ENCODE data around the gene PITPNC1. TPM values are rescaled to one million over a fixed set of nuclear protein-coding genes. Genes with fewer than 3 reads are reported as not detected.

The PITPNC1 gene
- total RNA-seq, 2 donors from 2014 or later = 10.8 to 20.4 TPM

DNA sequence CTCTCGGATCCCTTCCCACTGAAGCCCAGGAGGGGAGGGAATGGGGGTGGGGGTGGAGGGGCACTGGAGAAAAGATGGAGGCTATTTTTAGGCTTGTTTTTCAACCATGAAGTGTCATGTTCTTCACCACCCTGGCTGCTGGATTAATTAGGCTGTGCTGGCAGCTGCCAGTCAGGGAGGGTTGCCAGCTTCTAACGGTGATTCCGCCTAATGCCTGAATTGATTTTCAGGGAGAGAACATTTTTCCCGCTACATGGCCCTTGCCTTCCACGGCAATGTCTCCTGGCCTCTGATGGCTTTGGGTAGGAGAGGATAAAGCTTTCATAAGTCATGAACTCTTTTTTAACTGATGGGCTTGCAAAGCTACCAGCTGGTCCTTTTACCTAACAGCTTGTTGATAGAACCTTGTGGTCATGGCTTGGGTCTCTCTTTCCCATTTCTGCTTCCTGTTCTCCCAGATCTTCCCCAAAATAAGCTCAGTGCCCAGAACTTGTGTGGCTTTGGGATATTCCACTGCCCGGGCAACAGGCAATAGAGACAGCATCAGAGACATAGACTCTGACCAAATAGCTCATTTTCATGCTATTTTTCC, 167.4 kb downstream of the PITPNC1 start:
- H3K4me1 ChIP-seq = peaks cover 7% of the 10 kb centered on the region
- H3K4me3 ChIP-seq = no peak overlapping the region
- H3K27me3 ChIP-seq = no peaks in the 10 kb centered on the region
- DNase-seq = no peak
- intact Hi-C loops (cut with DNase I) = no loop called here
- no peak overlapping the region for H3K27ac ChIP-seq
- H3K9ac ChIP-seq (ENCODE audit: low read depth in 2 of 2, low read length in 2 of 2) = no peak overlapping the region
- no peaks in the 10 kb centered on the region for H3K36me3 ChIP-seq
- H3K9me3 ChIP-seq = no peaks in the 10 kb centered on the region
- TF ChIP-seq, protein P1, sequence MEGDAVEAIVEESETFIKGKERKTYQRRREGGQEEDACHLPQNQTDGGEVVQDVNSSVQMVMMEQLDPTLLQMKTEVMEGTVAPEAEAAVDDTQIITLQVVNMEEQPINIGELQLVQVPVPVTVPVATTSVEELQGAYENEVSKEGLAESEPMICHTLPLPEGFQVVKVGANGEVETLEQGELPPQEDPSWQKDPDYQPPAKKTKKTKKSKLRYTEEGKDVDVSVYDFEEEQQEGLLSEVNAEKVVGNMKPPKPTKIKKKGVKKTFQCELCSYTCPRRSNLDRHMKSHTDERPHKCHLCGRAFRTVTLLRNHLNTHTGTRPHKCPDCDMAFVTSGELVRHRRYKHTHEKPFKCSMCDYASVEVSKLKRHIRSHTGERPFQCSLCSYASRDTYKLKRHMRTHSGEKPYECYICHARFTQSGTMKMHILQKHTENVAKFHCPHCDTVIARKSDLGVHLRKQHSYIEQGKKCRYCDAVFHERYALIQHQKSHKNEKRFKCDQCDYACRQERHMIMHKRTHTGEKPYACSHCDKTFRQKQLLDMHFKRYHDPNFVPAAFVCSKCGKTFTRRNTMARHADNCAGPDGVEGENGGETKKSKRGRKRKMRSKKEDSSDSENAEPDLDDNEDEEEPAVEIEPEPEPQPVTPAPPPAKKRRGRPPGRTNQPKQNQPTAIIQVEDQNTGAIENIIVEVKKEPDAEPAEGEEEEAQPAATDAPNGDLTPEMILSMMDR (IDR thresholded peaks at IDR 0.05) = no peak

DNA sequence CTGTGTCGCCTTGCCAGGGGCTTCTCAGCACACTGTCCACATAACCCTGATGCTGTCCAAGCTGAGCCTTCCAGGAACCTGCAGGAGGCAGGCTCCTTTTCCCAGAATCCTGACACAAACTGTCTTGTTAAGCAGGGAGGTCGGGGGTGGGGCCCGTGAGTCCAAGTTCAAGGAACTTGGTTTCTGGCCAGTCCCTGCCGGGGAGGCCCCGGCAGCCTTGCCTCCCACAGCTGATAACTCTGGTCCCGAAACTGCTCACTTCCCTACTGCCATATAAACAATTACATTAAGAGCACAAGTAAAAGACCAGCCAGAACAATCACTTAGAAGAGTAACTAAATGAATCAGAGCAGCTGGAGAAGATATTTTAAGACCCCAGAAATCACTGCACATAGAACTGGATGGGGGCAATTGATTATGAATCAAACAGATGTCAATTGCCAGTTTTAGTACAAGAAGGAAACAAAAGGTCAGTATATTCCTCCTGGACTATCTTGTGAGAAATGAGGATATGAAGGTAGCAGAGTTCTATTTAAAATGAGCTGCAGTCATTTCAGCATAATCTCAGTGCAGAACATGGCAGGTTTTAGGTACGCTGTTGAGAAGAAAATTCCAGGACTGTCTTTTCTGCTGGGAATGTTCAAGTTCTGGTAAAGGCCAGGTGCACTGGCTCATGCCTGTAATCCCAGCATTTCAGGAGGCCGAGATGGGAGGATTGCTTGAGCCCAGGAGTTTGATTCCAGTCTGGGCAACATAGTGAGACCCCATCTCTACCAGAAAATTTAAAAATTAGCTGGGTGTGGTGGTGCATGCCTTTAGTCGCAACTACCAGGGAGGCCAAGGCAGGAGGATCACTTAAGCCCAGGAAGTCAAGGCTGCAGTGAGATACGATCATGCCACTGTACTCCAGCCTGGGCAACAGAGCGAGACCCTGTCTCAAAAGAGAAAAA, 169.8 kb downstream of the PITPNC1 start:
- no peak overlapping the region for H3K9ac ChIP-seq (ENCODE audit: low read depth in 2 of 2, low read length in 2 of 2)
- H3K4me1 ChIP-seq = peaks cover 7% of the 10 kb centered on the region
- intact Hi-C loops (cut with DNase I) = no loop called here
- peak; percentile 77 for DNase-seq
- H3K27me3 ChIP-seq = no peaks in the 10 kb centered on the region
- TF ChIP-seq, protein P1 (IDR thresholded peaks at IDR 0.05) = no peak
- H3K36me3 ChIP-seq = no peaks in the 10 kb centered on the region
- no peak overlapping the region for H3K4me3 ChIP-seq
- H3K9me3 ChIP-seq = no peaks in the 10 kb centered on the region
- peak overlapping the region; percentile 73 for H3K27ac ChIP-seq

DNA sequence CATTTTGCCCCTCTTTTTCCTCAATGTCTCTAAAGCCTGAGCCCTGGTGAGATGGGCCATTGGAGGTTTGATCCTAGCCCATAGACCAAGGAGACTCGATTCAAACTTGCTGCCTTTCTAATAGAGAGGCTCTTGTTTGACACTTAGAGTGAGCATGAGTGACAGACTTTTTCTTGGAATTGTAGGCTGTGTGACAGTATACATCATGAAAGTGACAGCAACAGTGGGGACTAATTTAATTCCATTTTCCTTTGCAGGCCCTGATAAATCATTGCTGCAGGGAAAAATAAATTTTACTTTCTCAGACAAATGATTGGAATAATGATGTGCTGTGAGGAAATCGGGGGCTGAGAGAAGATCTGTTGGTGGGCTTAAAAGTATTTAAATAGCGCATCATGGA, 171.6 kb downstream of the PITPNC1 start:
- TF ChIP-seq, protein P1 (IDR thresholded peaks at IDR 0.05) = no peak
- no peaks in the 10 kb centered on the region for H3K27me3 ChIP-seq
- DNase-seq = no peak
- H3K27ac ChIP-seq = no peak overlapping the region
- H3K4me1 ChIP-seq = peaks cover 7% of the 10 kb centered on the region
- H3K9me3 ChIP-seq = no peaks in the 10 kb centered on the region
- no peak overlapping the region for H3K4me3 ChIP-seq
- intact Hi-C loops (cut with DNase I) = no loop called here
- no peaks in the 10 kb centered on the region for H3K36me3 ChIP-seq
- H3K9ac ChIP-seq (ENCODE audit: low read depth in 2 of 2, low read length in 2 of 2) = no peak overlapping the region

DNA sequence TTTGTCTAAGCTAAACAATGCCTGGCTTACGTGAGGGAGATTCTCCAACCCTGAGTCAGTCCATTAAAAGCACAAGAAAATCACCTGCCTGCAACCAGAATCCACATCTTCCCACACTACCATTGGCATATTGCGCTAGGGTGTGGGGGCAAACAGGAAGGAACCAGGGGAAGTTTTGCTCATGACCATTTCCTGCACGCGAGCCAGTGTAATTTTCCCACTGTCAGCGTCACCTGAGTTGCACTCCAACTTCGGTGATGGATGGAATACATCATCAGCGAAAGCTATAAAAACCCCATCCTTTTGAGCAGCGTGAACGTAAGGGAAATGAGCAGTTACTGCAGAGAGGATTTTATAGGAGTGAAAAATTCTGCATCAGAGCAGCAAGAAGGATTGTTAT, 172.7 kb downstream of the PITPNC1 start:
- Histone ChIP-seq H3K4me3 (no peak overlapping the region), H3K9ac (ENCODE audit: low read depth in 2 of 2, low read length in 2 of 2) (no peak overlapping the region), H3K27ac (no peak overlapping the region), H3K9me3 (no peaks in the 10 kb centered on the region), H3K27me3 (no peaks in the 10 kb centered on the region), H3K4me1 (peaks cover 7% of the 10 kb centered on the region), H3K36me3 (no peaks in the 10 kb centered on the region)
- DNase-seq = no peak
- TF ChIP-seq, protein P1 (IDR thresholded peaks at IDR 0.05) = no peak
- intact Hi-C loops (cut with DNase I) = no loop called here

DNA sequence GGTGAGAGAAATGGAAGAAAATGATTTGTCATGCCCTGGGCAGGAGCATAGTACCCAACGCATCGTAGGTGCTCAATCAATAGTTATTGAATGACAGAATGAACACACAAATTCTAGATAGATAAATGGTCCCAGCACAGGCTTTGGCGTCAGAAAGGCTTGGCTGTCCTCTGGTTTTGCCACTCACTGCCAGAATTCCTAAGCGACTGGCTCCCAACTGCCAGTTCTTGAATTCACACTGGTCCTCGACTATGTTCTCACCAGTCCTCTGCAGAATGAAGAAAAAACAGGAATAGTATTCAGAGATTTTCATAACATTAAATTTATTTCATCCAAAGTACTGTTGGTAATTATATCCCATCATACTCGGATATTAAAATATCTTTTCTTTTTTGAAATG, 177.6 kb downstream of the PITPNC1 start:
- intact Hi-C loops (cut with DNase I) = no loop called here
- no peak for DNase-seq
- H3K4me1 ChIP-seq = no peaks in the 10 kb centered on the region
- H3K4me3 ChIP-seq = no peak overlapping the region
- no peak overlapping the region for H3K9ac ChIP-seq (ENCODE audit: low read depth in 2 of 2, low read length in 2 of 2)
- TF ChIP-seq, protein P1 (IDR thresholded peaks at IDR 0.05) = no peak
- H3K27ac ChIP-seq = no peak overlapping the region
- no peaks in the 10 kb centered on the region for H3K9me3 ChIP-seq
- H3K27me3 ChIP-seq = no peaks in the 10 kb centered on the region
- no peaks in the 10 kb centered on the region for H3K36me3 ChIP-seq

Data from colonic mucosa (tissue), 4 donors.